Mesenchymal stem cell (in vitro differentiated cells and primary cell): ENCODE data around the gene IL1RAPL2.

Experiments used
- DNase-seq: peaks from one replicate; pipeline ENCODE4 v3.0.0-alpha.2; 2013
- H2AFZ ChIP-seq: one replicate; pipeline ENCODE4 v1.6.1; 2013; ENCODE audit warnings: low read depth, mild to moderate bottlenecking, control low read depth, inconsistent platforms, low read length, moderate library complexity
- H2AK5ac ChIP-seq: 2 replicates; pipeline ENCODE4 v1.6.1; 2013; ENCODE audit warnings: low read length, moderate library complexity, mild to moderate bottlenecking, inconsistent platforms; ENCODE audit not compliant: severe bottlenecking
- H2BK120ac ChIP-seq: one replicate; pipeline ENCODE4 v1.6.1; 2013; ENCODE audit warnings: low read depth, mild to moderate bottlenecking, inconsistent platforms, low read length, moderate library complexity
- H2BK12ac ChIP-seq, 2 experiments: one replicate each; pipeline ENCODE4 v1.6.1; 2013; ENCODE audit warnings: inconsistent platforms in 2 of 2, low read length in 2 of 2, mild to moderate bottlenecking in 2 of 2, moderate library complexity in 2 of 2, control low read depth in 1 of 2
- H2BK15ac ChIP-seq: one replicate; pipeline ENCODE4 v1.6.1; 2013; ENCODE audit warnings: mild to moderate bottlenecking, low read depth, inconsistent platforms; ENCODE audit not compliant: poor library complexity, severe bottlenecking
- H2BK5ac ChIP-seq: 2 replicates; pipeline ENCODE4 v1.6.1; 2013; ENCODE audit warnings: low read depth, mild to moderate bottlenecking, low read length, control low read depth, inconsistent platforms; ENCODE audit not compliant: poor library complexity, severe bottlenecking
- H3K14ac ChIP-seq, 2 experiments: one replicate each; pipeline ENCODE4 v1.6.1; 2013; ENCODE audit warnings: inconsistent platforms in 2 of 2, low read length in 2 of 2, control low read depth in 1 of 2, mild to moderate bottlenecking in 1 of 2, moderate library complexity in 1 of 2
- H3K18ac ChIP-seq, 2 experiments: one replicate each; pipeline ENCODE4 v1.6.1; 2013; ENCODE audit warnings: inconsistent platforms in 2 of 2, low read length in 2 of 2, control low read depth in 1 of 2, low read depth in 1 of 2, mild to moderate bottlenecking in 1 of 2
- H3K23ac ChIP-seq, 2 experiments: one replicate each; pipeline ENCODE4 v1.6.1; 2013; ENCODE audit warnings: inconsistent platforms in 2 of 2, low read length in 2 of 2, mild to moderate bottlenecking in 2 of 2, moderate library complexity in 2 of 2, control low read depth in 1 of 2
- H3K27ac ChIP-seq: 2 replicates; pipeline ENCODE4 v1.5.1; 2013; ENCODE audit warnings: mild to moderate bottlenecking, moderate library complexity, low read length, control low read depth, inconsistent platforms; ENCODE audit not compliant: poor library complexity, severe bottlenecking
- H3K27me3 ChIP-seq, 2 experiments: 2 replicates each; pipeline versions ENCODE4 v1.6.1 to v1.7.0; 2013; ENCODE audit warnings: low read length in 2 of 2, mild to moderate bottlenecking in 2 of 2, moderate library complexity in 2 of 2, control low read depth in 1 of 2, inconsistent platforms in 1 of 2; ENCODE audit not compliant: control insufficient read depth in 1 of 2, insufficient read depth in 1 of 2
- H3K36me3 ChIP-seq, 2 experiments: 2 replicates each; pipeline versions ENCODE4 v1.6.1 to v1.7.0; 2013; ENCODE audit warnings: low read length in 2 of 2, control low read depth in 1 of 2, inconsistent platforms in 1 of 2, low read depth in 1 of 2, mild to moderate bottlenecking in 1 of 2; ENCODE audit not compliant: insufficient read depth in 2 of 2, control insufficient read depth in 1 of 2
- H3K4ac ChIP-seq, 2 experiments: one replicate each; pipeline ENCODE4 v1.6.1; 2013; ENCODE audit warnings: inconsistent platforms in 2 of 2, low read length in 2 of 2, mild to moderate bottlenecking in 2 of 2, moderate library complexity in 2 of 2, control low read depth in 1 of 2, low read depth in 1 of 2
- H3K4me1 ChIP-seq: 2 replicates; pipeline ENCODE4 v1.6.1; 2013; ENCODE audit warnings: low read depth, low read length, control low read depth; ENCODE audit not compliant: control insufficient read depth, insufficient read depth
- H3K4me2 ChIP-seq: 2 replicates; pipeline ENCODE4 v1.6.1; 2013; ENCODE audit warnings: low read length, mild to moderate bottlenecking, inconsistent platforms; ENCODE audit not compliant: poor library complexity, severe bottlenecking
- H3K4me3 ChIP-seq, 2 experiments: 2 replicates each; pipeline versions ENCODE4 v1.5.1 to v1.7.0; 2013; ENCODE audit warnings: low read length in 2 of 2, mild to moderate bottlenecking in 2 of 2, control low read depth in 1 of 2, low read depth in 1 of 2; ENCODE audit not compliant: insufficient read depth in 1 of 2
- H3K79me1 ChIP-seq: replicated peaks from 2 replicates; pipeline ENCODE4 v1.6.1; 2013; ENCODE audit warnings: mild to moderate bottlenecking, control low read depth, low read length, inconsistent platforms; ENCODE audit not compliant: poor library complexity, severe bottlenecking
- H3K9ac ChIP-seq: 2 replicates; pipeline ENCODE4 v1.7.0; 2013; ENCODE audit warnings: mild to moderate bottlenecking, low read length, moderate library complexity
- H3K9me3 ChIP-seq: 2 replicates; pipeline ENCODE4 v1.7.0; 2013; ENCODE audit warnings: mild to moderate bottlenecking, low read length; ENCODE audit not compliant: control insufficient read depth
- H4K8ac ChIP-seq: one replicate; pipeline ENCODE4 v1.6.1; 2013; ENCODE audit warnings: inconsistent platforms, mild to moderate bottlenecking, low read length, moderate library complexity
- H4K91ac ChIP-seq: one replicate; pipeline ENCODE4 v1.6.1; 2013; ENCODE audit warnings: mild to moderate bottlenecking, low read length, inconsistent platforms
- WGBS: methylation state at CpG from one replicate; pipeline ENCODE4 v1.1.7; 2013; ENCODE audit warnings: mixed read lengths; 5-methylcytosine and 5-hydroxymethylcytosine counted together

Gene IL1RAPL2

DNA sequence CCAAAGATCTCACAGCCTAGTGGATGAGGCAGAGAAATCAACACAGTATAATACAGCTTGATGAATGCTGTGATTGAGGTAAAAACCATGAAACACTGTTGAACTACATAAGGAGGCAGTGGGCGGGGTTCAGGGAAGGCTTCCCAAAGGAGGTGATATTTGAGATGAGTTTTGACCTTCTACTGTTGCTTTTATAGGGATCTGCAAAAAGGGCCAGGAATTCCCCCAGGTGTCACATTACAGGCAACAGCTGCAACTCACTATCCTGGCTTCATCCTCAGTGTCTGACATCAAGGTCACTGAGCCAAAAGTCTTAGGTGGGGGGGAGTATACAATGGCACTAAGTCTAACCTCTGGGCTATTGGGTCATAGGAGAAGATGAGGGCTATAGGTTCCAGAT, 1070.7 kb downstream of the IL1RAPL2 start:
- no peak overlapping the region for H2BK5ac ChIP-seq
- no CpG with 5 or more reads among the region's 1 CpG for WGBS

DNA sequence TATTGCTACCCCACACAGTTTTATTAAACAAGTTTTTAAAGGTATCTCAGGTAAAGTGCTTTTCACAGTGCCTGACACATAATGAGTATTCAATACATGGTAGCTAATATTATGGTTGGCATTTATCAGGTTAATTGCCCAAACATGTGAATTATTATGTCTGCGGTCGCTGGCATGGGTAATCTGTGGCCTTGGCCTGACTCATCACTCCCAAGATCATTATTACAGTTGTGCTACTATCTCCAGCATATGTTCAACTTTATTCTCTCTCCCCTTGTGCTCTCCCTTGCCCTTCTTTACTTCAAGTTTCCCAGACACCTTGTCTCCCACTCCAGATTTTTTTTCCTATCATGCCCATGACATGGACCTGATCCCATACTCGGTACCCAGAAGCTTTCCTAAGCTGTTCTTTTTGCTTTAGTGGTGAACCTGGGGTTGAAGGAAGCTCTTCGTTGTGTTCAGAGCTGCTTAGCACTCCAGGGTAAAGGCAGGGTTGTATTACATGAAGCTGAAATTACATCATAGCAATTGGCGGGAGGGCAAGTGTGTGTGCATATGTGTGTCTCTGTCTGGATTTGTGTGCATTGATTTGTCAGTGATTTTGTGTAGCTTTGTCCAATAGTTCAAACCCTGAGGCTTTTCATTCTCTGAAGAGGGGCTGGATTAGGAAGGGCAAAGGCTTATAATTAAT, 1079.8 kb downstream of the IL1RAPL2 start:
- H3K4me3 ChIP-seq, result no peak overlapping the region
- H3K4me2 ChIP-seq, result no peak overlapping the region
- DNase-seq, result no peak
- no peak overlapping the region for H4K91ac ChIP-seq
- H2AFZ ChIP-seq, result no peak overlapping the region
- no peak overlapping the region for H3K9ac ChIP-seq
- H3K23ac ChIP-seq, result no peak overlapping the region
- H3K27ac ChIP-seq, result no peak overlapping the region
- no peak overlapping the region for H4K8ac ChIP-seq
- no peaks in the 10 kb centered on the region for H3K36me3 ChIP-seq
- H3K79me1 ChIP-seq, result no peaks in the 10 kb centered on the region
- peaks cover 0 to 31% of the 10 kb centered on the region in 2 experiments for H3K27me3 ChIP-seq
- no peak overlapping the region for H2AK5ac ChIP-seq
- H2BK5ac ChIP-seq, result no peak overlapping the region
- no peak overlapping the region for H2BK15ac ChIP-seq
- H3K4me1 ChIP-seq, result no peaks in the 10 kb centered on the region
- no peak overlapping the region for H2BK12ac ChIP-seq
- no peak overlapping the region for H2BK120ac ChIP-seq
- H3K9me3 ChIP-seq, result no peaks in the 10 kb centered on the region
- H3K18ac ChIP-seq, result no peak overlapping the region
- H3K14ac ChIP-seq, result no peak overlapping the region
- WGBS, result 86% methylated on average over 5 of the region's 5 CpGs
- H3K4ac ChIP-seq, result no peak overlapping the region

More for the DNA sequence above, 1070.7 kb downstream of the IL1RAPL2 start:
- no peaks in the 10 kb centered on the region for H3K79me1 ChIP-seq
- H4K91ac ChIP-seq, result no peak overlapping the region
- no peaks in the 10 kb centered on the region for H3K4me1 ChIP-seq
- H3K27ac ChIP-seq, result no peak overlapping the region
- no peak overlapping the region for H3K4ac ChIP-seq
- H3K23ac ChIP-seq, result no peak overlapping the region
- no peak overlapping the region for H3K9ac ChIP-seq
- H3K9me3 ChIP-seq, result no peaks in the 10 kb centered on the region
- no peak overlapping the region for H2AFZ ChIP-seq
- no peak overlapping the region for H2BK12ac ChIP-seq
- no peak overlapping the region for H3K14ac ChIP-seq
- DNase-seq, result peak; percentile 2
- no peak overlapping the region for H4K8ac ChIP-seq
- no peaks in the 10 kb centered on the region for H3K36me3 ChIP-seq
- no peak overlapping the region for H3K18ac ChIP-seq
- H3K4me3 ChIP-seq, result no peak overlapping the region
- peaks cover 0 to 12% of the 10 kb centered on the region in 2 experiments for H3K27me3 ChIP-seq
- no peak overlapping the region for H2BK120ac ChIP-seq
- no peak overlapping the region for H2AK5ac ChIP-seq
- no peak overlapping the region for H2BK15ac ChIP-seq
- H3K4me2 ChIP-seq, result no peak overlapping the region

DNA sequence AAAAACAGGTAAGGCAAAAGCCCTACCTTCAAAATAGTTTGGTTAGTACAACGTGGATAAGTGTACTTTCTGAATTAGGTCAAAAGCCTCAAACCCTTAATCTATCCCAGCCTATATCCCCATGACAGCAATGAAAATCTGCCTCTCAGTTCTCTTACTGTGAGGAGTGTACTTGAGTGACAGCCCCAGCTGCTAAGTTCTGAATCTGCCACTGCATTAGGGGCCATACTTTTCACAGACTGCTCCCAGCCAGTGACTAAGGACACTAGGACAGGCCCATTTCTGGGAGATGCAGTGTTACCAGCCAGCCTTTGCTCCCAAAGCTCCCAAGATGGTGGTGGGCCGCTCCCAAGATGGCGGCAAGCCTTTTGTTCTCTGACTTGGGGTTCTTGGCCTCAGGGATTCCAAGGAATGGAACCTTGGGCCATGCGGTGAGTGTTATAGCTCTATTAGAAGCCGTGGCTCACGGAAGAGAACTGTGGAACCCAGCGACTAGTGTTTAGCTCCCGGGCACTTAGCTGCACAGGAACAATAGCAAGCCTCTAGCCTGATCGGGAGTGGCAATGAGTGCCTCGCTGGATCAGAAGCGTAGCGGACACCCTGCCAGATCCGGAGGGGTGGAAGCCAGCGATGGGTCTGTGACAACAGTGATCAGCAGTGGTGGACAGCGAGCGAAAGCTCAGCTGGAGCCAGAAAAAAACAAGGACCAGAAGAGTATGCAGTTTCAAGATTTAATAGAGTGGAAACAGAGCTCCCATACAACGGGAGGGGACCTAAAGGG, 1080.8 kb downstream of the IL1RAPL2 start:
- H3K4ac ChIP-seq, result no peak overlapping the region
- H3K23ac ChIP-seq, result no peak overlapping the region
- H2AFZ ChIP-seq, result no peak overlapping the region
- no peak overlapping the region for H2AK5ac ChIP-seq
- no peak overlapping the region for H3K9ac ChIP-seq
- no peak overlapping the region for H2BK120ac ChIP-seq
- H3K4me2 ChIP-seq, result no peak overlapping the region
- no peak overlapping the region for H4K8ac ChIP-seq
- H2BK5ac ChIP-seq, result no peak overlapping the region
- H3K4me1 ChIP-seq, result no peaks in the 10 kb centered on the region
- no peak overlapping the region for H2BK15ac ChIP-seq
- DNase-seq, result no peak
- H2BK12ac ChIP-seq, result no peak overlapping the region
- no peaks in the 10 kb centered on the region for H3K79me1 ChIP-seq
- no peak overlapping the region for H3K4me3 ChIP-seq
- H3K27ac ChIP-seq, result no peak overlapping the region
- no peak overlapping the region for H3K18ac ChIP-seq
- no peaks in the 10 kb centered on the region for H3K9me3 ChIP-seq
- H3K14ac ChIP-seq, result no peak overlapping the region
- peaks cover 0 to 39% of the 10 kb centered on the region in 2 experiments for H3K27me3 ChIP-seq
- 93% methylated on average over 14 of the region's 17 CpGs for WGBS
- H3K36me3 ChIP-seq, result no peaks in the 10 kb centered on the region
- H4K91ac ChIP-seq, result no peak overlapping the region

DNA sequence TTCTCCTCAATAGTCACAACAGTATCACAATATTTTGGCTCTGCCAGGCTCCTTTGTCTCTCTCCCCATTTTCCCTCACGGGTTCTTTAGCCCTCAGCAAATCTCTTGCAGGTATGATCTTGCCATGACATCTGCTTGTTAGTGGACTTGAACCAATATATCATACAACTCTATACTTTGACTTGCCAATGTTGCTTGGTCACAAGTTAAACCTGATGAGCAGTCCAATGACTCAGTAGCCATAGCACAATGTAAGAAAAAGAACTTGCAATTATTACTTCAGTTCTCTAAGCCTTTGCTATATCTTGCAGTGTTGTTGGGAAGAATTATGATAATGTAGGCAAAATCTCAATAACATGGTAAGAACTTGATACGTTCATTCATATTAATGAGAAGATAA, 1081.8 kb downstream of the IL1RAPL2 start:
- no peak overlapping the region for H3K4me2 ChIP-seq
- no peak for DNase-seq
- no peak overlapping the region for H3K14ac ChIP-seq
- H2AFZ ChIP-seq, result no peak overlapping the region
- no peak overlapping the region for H2BK120ac ChIP-seq
- H4K91ac ChIP-seq, result no peak overlapping the region
- H2BK5ac ChIP-seq, result no peak overlapping the region
- H3K9ac ChIP-seq, result no peak overlapping the region
- H3K18ac ChIP-seq, result no peak overlapping the region
- peaks cover 0 to 42% of the 10 kb centered on the region in 2 experiments for H3K27me3 ChIP-seq
- 69% methylated on average over 1 of the region's 2 CpGs for WGBS
- no peaks in the 10 kb centered on the region for H3K4me1 ChIP-seq
- H2BK12ac ChIP-seq, result no peak overlapping the region
- H3K4me3 ChIP-seq, result no peak overlapping the region
- no peaks in the 10 kb centered on the region for H3K79me1 ChIP-seq
- H3K36me3 ChIP-seq, result no peaks in the 10 kb centered on the region
- no peak overlapping the region for H2BK15ac ChIP-seq
- no peak overlapping the region for H3K4ac ChIP-seq
- no peaks in the 10 kb centered on the region for H3K9me3 ChIP-seq
- H3K27ac ChIP-seq, result no peak overlapping the region
- no peak overlapping the region for H2AK5ac ChIP-seq
- no peak overlapping the region for H3K23ac ChIP-seq
- no peak overlapping the region for H4K8ac ChIP-seq
